ENCODE results near the gene C4orf50.

DNA sequence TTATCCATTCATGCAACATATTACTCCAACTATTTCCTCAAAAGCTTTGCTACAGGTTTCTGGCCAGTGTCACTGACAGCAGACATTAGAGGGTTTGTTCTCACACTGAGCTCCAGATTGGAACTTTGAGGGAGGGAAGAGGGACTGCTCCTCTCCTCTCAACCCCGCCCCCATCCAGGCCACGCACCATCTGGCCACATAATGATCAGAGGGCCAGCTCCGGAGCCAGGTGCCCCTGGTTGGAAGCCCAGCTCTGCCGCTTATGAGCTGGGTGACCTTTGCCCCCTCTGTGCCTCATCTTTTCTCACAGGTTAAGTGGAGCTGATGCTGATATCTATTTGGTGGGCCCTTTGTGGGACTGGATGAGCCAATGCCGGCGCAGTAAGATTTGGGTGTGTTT is 55.8 kb downstream of the C4orf50 start:
- TF ChIP-seq EP300 (IDR thresholded peaks at IDR 0.05): no peak
- no peak for TF ChIP-seq POLR2A (IDR thresholded peaks at IDR 0.05)
- TF ChIP-seq, protein P1, sequence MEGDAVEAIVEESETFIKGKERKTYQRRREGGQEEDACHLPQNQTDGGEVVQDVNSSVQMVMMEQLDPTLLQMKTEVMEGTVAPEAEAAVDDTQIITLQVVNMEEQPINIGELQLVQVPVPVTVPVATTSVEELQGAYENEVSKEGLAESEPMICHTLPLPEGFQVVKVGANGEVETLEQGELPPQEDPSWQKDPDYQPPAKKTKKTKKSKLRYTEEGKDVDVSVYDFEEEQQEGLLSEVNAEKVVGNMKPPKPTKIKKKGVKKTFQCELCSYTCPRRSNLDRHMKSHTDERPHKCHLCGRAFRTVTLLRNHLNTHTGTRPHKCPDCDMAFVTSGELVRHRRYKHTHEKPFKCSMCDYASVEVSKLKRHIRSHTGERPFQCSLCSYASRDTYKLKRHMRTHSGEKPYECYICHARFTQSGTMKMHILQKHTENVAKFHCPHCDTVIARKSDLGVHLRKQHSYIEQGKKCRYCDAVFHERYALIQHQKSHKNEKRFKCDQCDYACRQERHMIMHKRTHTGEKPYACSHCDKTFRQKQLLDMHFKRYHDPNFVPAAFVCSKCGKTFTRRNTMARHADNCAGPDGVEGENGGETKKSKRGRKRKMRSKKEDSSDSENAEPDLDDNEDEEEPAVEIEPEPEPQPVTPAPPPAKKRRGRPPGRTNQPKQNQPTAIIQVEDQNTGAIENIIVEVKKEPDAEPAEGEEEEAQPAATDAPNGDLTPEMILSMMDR (IDR thresholded peaks at IDR 0.05): no peak

All from tibial nerve (tissue), 4 donors.